NCI-H1105 treated with DMSO at 0.1 percent for 48 hours (cell line): ENCODE measurements around the gene ZMYND8.

Experiments used
- DNase-seq: peaks from one replicate; lab custom pipeline; 2025; lab: John Stamatoyannopoulos, UW

Gene ZMYND8

DNA sequence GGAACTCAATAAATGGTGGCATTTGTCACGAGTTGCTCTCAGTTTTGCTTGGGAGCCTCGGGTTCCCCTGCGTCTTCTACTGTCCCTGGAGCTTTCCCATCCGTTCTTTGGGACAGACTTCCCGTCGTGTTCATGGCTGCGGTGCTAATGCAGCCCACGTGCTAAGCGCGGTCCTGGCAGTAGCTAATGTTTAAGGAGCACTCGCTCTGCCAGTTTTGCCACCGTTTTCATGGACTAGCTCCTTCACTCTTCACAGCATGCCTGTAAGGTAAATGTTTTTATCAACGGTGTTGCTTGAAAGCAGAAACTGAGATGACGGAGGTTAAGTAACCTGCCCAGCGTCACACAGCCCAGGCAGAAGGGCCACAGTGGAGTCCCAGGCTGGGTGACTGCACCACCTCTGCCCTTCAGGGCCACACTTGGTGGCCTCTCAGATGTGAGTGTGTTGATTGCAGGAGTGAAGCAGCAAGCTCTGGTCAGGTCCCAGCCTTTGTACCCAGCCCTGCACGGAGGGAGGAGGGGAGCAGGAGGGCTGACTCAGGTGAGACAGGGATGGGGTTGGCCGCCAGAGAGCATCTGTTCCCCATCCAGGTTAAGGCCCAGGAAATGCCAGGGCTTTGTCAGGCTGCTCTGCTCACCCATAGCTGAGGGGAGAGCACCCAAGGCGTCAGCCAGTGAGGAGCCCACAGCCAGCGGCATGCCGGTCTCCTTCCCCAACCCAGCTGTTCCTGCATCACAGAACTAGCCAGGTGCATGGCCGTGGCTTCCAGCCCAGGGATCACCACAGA is 181.8 kb downstream of the ZMYND8 start:
- DNase-seq = no peak

DNA sequence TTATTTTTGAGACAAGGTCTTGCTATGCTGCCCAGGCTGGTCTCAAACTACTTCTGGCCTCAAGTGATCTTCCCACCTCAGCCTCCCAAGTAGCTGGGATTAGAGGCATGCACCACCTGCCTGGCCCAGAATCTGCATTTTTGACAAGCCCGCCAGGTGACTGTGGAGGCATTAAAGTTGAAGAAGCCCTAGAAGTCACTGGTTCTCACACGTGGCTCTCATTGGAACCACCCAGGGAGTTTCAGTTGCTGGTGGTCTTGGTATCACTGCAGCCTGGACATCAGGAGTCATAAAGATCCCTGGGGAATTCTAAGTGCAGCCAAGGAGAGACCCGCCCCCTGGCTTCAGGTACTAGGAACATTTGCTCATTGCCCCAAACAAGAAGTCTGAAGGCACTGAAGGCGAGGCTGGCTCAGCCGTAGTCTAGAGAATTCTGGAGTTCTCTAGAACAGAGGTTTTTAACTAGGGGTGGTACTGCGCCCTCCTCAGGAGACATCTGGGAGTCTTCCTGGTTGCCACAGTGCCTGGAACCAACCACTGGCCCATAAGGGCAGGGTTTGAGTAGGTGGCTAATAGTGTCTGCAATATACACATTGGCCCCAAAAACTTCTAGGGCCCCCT is 182.8 kb downstream of the ZMYND8 start:
- DNase-seq = no peak

DNA sequence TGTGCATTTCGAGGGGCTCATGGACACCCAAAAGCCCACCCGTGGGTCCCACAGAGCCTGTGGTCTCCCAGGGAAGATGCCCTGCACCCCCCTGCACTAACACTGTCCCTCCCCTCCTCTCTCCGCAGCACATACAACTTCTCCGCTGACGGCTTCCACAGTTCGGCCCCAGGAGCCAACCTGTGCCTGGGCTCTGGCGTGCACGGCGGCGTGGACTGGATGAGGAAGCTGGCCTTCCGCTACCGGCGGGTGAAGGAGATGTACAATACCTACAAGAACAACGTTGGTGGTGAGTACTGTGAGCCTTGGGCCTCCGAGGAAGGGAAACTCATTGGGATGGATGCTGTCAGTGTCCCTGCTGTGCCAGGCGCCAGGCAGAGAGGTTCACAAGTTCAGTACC is 183.9 kb downstream of the ZMYND8 start:
- DNase-seq = no peak

DNA sequence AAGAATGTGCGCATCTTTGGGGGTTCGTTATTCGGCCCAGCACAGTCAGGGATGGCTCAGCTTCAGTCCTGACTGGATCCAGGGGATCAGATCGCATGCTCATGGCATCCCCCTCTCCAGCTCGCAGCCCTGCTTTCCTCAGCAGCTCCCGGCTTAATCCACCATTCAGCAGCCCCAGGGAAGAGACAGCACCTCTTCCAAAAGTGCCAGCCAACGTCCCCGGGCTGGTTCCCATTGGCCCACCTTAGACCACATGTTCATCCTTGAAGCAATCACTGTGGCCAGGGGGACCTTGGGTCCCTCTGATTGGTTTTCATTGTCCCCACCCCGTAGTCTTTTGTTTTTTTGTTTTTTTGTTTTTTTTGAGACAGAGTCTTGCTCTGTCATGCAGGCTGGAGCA is 188.7 kb downstream of the ZMYND8 start:
- DNase-seq = no peak

DNA sequence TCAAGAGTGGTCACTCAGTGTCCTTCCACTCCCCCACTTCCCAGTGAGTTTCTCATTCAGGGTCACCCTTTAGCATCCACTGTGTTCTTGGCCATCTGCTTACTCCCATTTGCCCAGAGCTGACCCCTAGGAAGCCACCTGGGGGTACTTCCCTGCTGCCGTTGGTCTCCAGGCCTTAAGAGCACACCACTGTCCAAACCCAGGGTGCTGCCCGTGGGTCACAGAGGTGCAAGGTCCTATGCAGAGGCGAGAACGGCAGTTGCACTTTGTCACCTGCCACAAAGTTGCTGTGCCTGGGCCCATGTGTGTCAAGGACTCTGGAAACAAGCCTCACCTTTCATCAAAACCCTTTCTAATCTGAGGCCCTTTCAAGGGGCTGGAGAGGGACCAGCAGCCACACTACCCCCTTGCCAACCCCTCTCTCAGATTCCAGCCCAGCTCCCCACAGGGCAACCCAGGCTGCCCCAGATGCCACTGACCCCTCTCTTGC is 191.1 kb downstream of the ZMYND8 start:
- DNase-seq = no peak

DNA sequence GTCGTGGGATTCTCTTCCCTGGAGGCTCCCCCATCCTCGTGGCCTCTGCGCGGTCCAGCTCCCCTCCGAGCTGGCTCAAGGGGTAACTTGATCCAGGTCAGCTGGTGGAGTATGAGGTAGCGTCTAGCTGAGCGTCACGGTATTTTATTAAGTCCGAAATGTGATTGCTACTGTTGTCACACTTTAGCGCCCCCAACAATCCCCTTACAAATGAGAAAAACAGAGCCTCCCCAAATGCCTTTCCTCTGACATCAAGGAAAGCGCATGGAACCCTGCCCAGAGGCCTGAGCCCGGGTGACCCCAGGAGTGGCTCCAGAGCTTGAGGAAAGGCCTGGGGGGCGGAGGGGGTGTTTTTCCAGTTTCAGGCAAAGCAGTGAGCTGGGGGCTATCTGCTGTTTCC is 192.4 kb downstream of the ZMYND8 start:
- no peak for DNase-seq

DNA sequence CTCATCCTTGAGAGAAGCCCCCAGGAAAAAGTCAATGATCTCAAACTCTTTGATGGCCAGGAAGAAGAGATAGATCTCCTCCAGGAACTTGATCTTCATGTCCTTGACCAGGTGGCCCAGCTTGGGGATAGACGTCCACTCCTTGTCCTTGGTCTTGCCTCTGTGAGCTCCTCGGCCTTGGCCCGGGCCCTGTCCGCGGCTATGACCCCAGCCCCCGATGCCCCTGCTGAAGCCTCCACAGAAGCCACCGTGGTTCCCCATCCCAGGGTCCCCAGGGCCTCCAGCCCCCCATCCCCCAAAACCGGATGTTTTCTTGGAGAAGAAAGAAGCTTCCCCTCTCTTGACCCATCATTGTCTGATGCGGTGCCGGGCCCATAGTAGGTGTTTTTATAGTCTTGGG is 195.1 kb downstream of the ZMYND8 start:
- no peak for DNase-seq

DNA sequence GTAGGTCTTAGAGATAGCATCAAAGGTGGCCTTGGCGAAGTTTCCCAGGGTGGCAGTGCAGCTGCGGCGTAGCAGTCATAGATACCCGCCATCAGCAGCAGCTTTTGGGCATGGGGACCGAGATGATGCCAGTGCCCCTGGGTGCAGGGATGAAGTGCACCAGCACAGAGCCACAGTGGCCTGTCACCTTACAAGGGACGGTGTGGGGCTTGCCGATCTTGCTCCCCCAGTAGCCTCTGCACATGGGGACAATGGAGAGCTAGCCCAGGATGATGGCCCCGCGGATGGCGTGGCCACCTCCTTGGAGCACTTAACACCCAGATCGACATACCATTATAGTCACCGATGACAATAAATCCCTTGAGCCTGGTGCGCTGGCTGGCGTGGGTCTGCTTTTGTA is 195.5 kb downstream of the ZMYND8 start:
- DNase-seq = no peak

DNA sequence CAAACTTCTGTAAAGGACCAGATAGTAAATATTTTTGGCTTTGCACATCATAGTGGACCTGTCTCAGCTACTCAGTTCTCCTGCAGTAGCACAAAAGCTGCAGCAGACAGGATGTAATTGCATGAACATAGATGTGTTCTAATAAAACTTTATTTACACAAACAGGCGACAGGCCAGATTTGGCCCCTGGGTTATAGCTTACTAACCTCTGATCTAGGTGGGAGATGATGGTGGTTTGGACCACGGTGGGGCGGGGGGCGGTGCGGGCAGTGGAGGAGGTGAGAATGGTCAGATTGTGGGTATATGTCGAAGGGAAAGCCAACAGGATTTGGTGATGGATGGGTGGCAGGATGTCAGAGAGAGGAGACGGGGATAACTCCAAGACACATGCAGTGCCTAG is 196.3 kb downstream of the ZMYND8 start:
- DNase-seq = no peak
